Activated CD8-positive, alpha-beta T cell treated with anti-CD3 and anti-CD28 coated beads for 36 hours (primary cell): Measurements from ENCODE around the gene OSBPL10. TPM values are rescaled to one million over a fixed set of nuclear protein-coding genes. Genes with fewer than 3 reads are reported as not detected.

Source experiments
- ATAC-seq: fragments of 200-7000 bp; cut with Tn5 transposase; one replicate; pipeline ENCODE4 v1.10.0; 2021; ENCODE audit warnings: mild to moderate bottlenecking, moderate library complexity
- CTCF ChIA-PET: fragments of 350-600 bp; sonication (Branson Sonifier 250); formaldehyde crosslinking; loops from one replicate; lab custom pipeline; 2021; ENCODE audit warnings: antibody characterized with exemption; lab: Charles Lee
- POLR2A ChIA-PET: fragments of 350-600 bp; sonication (Branson Sonifier 250); formaldehyde crosslinking; loops from one replicate; lab custom pipeline; 2021; ENCODE audit warnings: antibody characterized with exemption; lab: Charles Lee
- DNase-seq: peaks from one replicate; pipeline ENCODE4 v3.0.0-alpha.2; 2020
- H3K27ac Mint-ChIP-seq: one replicate; pipeline ENCODE4 v1.8.0; 2021; ENCODE audit warnings: mild to moderate bottlenecking, mixed read lengths
- H3K27me3 Mint-ChIP-seq: one replicate; pipeline ENCODE4 v1.8.0; 2021; ENCODE audit warnings: mixed read lengths
- H3K36me3 Mint-ChIP-seq: one replicate; pipeline ENCODE4 v1.8.0; 2021; ENCODE audit warnings: low read depth, mixed read lengths
- H3K4me1 Mint-ChIP-seq: one replicate; pipeline ENCODE4 v1.8.0; 2021; ENCODE audit warnings: low read depth, mixed read lengths
- H3K4me3 Mint-ChIP-seq: one replicate; pipeline ENCODE4 v1.8.0; 2021; ENCODE audit warnings: mild to moderate bottlenecking, moderate library complexity, mixed read lengths
- H3K9me3 Mint-ChIP-seq: one replicate; pipeline ENCODE4 v1.8.0; 2021; ENCODE audit warnings: mixed read lengths
- CTCF ChIP-seq: fragments of 200-600 bp; IDR thresholded peaks from one replicate; pipeline ENCODE4 v1.8.0; 2022; ENCODE audit warnings: antibody characterized with exemption, mild to moderate bottlenecking
- intact Hi-C: fragments of 100-400 bp; cut with micrococcal nuclease; formaldehyde crosslinking; loops from one replicate; pipeline ENCODE4 v1.10.0; 2022
- total RNA-seq, 2 experiments: library from RNA; stranded (reverse); gene quantifications; one replicate each; pipeline ENCODE4 v1.2.3, GENCODE V29; 2021

Gene OSBPL10
- total RNA-seq, 2 experiments from 2014 or later: 1.9 to 2.1 TPM

- Mint-ChIP-seq H3K9me3 (no peaks in the 10 kb centered on the region), H3K4me1 (peaks cover 3% of the 10 kb centered on the region), H3K36me3 (no peaks in the 10 kb centered on the region), H3K27ac (no peak overlapping the region), H3K4me3 (no peak overlapping the region), H3K27me3 (no peaks in the 10 kb centered on the region)
- TF ChIP-seq CTCF: no peak
- DNase-seq: no peak
- ChIA-PET POLR2A (no interaction called here), CTCF (no interaction called here)
- intact Hi-C loops: no loop called here
- ATAC-seq: no peak
Observed at GRCh38 chr3:31798840-31799239, 182.2 kb downstream of the OSBPL10 start.

- Mint-ChIP-seq H3K4me3 (no peak overlapping the region), H3K4me1 (no peaks in the 10 kb centered on the region), H3K27me3 (no peaks in the 10 kb centered on the region), H3K27ac (no peak overlapping the region), H3K36me3 (no peaks in the 10 kb centered on the region), H3K9me3 (no peaks in the 10 kb centered on the region)
- ChIA-PET POLR2A (no interaction called here), CTCF (interaction anchor here (0.7 kb wide), 1 partner anchor 227 kb away, joined by 3 read pairs; no protein-coding TSS in a partner anchor)
- intact Hi-C loops: no loop called here
- no peak for DNase-seq
- no peak for TF ChIP-seq CTCF
- ATAC-seq: no peak
Observed at GRCh38 chr3:31793821-31794220, 187.2 kb downstream of the OSBPL10 start.

DNA sequence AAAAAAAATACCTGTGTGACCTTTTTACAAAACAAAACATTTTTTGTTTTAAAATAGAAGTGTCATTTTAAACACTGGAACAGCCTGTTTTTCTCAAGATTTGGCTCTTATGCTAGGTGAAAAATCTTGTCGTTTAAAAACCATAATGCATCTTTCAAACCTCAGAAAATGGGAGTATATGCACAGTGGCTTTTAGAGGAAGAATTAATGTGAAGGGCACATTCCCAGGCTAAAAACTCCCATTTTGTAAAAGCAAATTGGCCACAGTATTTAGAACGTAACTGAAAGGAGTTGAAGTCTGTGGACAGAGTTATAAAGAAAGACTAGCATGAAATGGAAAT lies 190.0 kb downstream of the OSBPL10 start:
- H3K4me3 Mint-ChIP-seq: no peak overlapping the region
- CTCF ChIA-PET: no interaction called here
- TF ChIP-seq CTCF: no peak
- DNase-seq (no peak), ATAC-seq (no peak)
- no peaks in the 10 kb centered on the region for H3K36me3 Mint-ChIP-seq
- H3K27ac Mint-ChIP-seq: no peak overlapping the region
- no peaks in the 10 kb centered on the region for H3K4me1 Mint-ChIP-seq
- H3K9me3 Mint-ChIP-seq: no peaks in the 10 kb centered on the region
- intact Hi-C loops: no loop called here
- POLR2A ChIA-PET: no interaction called here
- no peaks in the 10 kb centered on the region for H3K27me3 Mint-ChIP-seq

- ChIA-PET CTCF (no interaction called here), POLR2A (no interaction called here)
- TF ChIP-seq CTCF: no peak
- no peaks in the 10 kb centered on the region for H3K4me1 Mint-ChIP-seq
- DNase-seq (no peak), ATAC-seq (no peak)
- no peaks in the 10 kb centered on the region for H3K9me3 Mint-ChIP-seq
- intact Hi-C loops: no loop called here
- no peak overlapping the region for H3K27ac Mint-ChIP-seq
- H3K27me3 Mint-ChIP-seq: no peaks in the 10 kb centered on the region
- no peak overlapping the region for H3K4me3 Mint-ChIP-seq
- no peaks in the 10 kb centered on the region for H3K36me3 Mint-ChIP-seq
Observed at GRCh38 chr3:31790193-31791089, 190.6 kb downstream of the OSBPL10 start.

DNA sequence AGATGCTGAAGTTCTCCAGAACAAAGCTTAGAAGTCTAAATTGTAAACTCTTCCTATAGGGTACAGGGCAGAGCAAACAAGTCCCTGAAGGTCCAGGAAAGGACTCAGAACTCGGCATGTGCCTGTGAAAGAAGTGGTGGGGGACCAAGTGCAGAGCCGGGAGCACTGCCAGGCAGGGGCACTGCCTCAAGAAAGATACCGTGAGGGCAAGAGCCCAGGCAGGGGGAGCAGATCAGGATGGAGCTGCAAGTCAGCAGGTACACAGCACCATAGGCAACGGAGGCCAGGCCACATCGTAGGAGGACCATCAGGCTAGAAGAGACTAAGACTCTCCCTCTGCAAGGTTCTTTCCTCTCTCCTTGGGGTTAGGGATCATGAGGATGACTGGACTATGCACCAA lies 191.6 kb downstream of the OSBPL10 start:
- POLR2A ChIA-PET: no interaction called here
- DNase-seq (no peak), ATAC-seq (no peak)
- TF ChIP-seq CTCF: no peak
- no peaks in the 10 kb centered on the region for H3K36me3 Mint-ChIP-seq
- no peaks in the 10 kb centered on the region for H3K9me3 Mint-ChIP-seq
- no peak overlapping the region for H3K4me3 Mint-ChIP-seq
- no peaks in the 10 kb centered on the region for H3K4me1 Mint-ChIP-seq
- H3K27me3 Mint-ChIP-seq: no peaks in the 10 kb centered on the region
- H3K27ac Mint-ChIP-seq: no peak overlapping the region
- intact Hi-C loops: no loop called here
- CTCF ChIA-PET: no interaction called here
